GM19395 (cell line): Measurements from ENCODE around the gene GMDS.

Source experiments
- ATAC-seq: cut with Tn5 transposase; IDR thresholded peaks from one replicate; pipeline ENCODE4 v1.9.1; 2021; ENCODE audit warnings: mild to moderate bottlenecking, moderate library complexity; ENCODE audit not compliant: unreplicated experiment

GMDS gene

GRCh38 chr6:1584996-1585668 is 660.3 kb downstream of the GMDS start:
- ATAC-seq = no peak

DNA sequence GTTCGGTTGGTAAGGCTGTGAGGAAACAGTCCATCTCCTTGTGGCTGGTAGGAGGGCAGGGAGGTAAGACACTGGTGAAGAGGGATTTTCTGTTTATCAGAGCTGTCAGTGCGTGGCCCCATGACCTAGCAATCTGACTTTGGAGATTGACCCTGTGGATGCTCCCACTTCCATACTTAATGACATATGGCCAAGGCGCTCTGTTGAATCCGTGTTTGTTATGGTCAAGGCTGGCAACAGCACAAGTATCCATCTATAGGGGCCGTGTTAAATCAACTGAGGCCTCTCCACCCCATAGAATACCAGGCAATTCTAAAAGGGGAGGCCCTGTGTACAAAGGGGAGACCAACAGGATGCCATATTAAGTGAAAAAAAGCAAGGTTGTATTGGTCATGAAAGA is 661.3 kb downstream of the GMDS start:
- ATAC-seq = no peak

DNA sequence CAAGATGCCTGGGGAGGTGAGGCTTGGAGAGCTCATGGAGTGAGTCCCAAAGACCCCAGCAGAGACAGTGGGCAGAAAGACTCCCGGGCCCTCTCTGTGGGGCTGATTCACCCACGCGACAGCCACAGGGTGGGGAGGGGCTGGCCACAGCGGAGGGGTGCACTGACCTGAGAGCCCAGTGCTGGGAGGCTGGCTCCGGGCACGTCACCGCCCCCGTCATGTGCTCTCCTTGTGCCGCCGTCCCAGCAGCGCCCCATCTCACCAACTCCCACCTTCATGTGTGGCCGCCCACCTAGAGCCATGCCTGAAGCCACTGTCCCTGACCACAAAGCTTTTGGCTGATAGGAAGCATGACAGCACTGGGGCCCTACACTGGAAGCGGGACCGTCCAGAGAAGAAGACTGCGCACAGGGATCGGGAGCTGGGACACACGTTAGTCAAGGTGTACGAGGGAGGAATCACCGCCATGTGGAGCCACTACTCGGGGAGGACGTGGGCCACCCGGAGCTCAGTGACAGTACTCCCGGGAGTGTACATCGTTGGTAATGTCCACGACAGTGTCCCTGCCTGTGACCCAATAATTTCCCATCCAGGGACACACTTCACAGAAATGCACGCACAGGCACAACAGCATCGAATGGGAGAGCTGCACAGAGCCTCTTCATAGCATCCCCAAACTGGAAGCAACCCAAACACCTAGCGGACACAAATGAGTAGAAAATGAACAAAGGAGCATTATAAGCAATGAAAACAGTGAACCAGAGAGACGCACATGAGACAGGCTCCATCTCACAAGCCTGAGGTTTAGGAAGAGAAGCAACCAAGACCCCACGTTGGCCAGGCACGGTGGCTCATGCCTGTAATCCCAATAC is 664.0 kb downstream of the GMDS start:
- no peak for ATAC-seq

- ATAC-seq = no peak
Observed at GRCh38 chr6:1580585-1580984, 664.8 kb downstream of the GMDS start.

GRCh38 chr6:1580109-1580508 is 665.3 kb downstream of the GMDS start:
- no peak for ATAC-seq

DNA sequence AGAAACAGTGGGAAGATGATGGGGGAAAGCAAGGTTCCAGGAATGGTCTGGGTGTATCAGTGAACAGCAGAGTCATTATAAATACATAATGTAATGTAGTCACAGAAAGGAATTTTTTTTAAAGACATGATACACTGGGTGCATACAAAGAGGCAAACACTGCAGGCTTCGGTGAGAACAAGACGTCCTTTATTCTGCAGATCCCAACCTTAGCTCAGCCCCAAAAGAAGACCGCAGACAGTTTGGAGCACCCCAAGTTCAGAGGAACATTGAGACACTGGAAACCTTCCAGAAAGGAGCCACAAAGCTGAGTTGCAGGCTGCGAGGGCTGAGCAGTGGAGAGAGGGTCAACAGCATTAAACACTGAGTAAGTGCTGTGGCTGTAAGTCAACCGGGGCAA is 666.3 kb downstream of the GMDS start:
- ATAC-seq = no peak

DNA sequence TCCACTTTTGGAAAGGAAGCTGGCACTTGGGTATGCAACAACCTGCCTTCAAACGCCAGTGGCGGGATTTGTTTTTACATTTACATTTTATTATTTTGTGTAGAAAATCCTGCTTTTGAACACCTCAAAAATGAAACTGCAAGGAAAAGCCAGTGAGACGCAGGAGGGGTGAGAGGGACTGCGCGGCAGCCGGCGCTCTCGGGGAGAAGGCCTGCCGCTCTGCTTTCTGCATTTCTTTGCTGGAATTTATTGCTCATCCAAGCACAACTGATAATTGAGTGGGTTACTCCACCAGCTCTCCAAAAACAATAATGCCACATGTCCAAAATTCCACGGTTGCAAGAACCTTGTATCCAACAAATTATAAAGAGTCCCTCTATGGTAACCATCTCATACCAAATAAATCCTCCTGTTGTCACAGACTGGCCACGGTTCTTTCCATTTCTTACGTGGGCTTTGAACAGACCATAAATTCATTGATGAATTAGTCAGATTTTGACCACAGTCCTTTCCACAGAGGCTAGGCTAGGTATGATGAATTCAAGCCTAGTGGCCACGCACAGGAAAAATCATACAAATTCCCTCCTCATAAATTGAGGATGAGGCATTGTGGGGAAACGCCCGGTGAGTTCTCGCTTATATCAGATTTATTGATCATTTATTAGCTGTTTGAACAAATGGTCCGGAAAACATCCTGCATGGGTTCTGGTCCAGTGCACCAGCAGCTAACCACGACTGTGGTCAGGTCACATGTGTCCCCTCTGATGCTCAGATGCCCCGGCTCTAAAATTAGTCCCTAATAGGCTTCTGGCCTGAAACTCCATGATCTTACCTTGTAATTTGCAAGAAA is 667.3 kb downstream of the GMDS start:
- no peak for ATAC-seq

DNA sequence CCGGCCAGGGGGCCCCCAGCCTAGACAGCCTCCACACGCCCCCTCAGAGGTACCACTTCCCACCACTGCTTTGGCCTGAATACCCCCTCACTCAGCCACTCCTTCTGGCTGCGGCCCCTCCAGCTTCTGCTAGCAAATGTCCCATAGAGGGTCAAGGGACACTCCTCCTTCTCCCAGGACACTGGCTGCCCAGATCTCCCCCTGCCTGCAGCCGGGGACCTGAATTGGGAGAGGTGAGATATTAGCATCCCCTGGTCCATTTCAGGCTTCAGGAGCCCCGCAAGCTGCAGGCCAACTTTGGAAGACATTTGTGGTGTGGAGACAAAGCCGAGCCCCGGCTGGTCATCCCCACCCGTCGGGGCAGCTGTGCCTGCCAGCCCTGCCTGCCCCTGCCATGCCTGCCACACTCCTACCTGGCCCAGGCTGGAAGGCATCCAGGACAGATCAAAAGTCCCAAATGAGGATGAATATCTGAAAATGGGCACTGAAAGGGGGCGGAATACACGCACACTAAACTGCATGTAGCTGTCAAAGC is 668.2 kb downstream of the GMDS start:
- ATAC-seq = no peak

DNA sequence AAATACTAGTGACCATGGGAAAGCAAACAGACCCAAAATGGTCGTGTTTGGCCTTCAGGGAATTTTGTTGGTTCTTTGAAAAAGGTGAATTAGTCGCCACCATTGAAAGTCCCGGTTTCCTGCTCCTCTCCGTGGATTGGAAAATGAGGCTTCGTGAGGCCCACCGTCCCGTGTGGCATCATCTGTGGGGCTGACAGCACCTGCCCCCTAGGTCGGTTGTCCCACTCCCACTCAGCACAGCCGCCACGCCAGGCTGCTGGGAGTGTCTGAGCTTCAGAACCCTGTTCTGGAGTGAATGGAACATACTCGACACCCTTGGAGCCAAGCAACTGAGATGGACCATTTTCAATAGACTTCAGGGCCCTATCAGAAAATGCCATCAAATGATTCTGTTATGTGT is 668.7 kb downstream of the GMDS start:
- no peak for ATAC-seq

GRCh38 chr6:1576166-1576565 is 669.2 kb downstream of the GMDS start:
- ATAC-seq = no peak

- no peak for ATAC-seq
Observed at GRCh38 chr6:1575210-1576041, 670.0 kb downstream of the GMDS start.

- ATAC-seq = no peak
Observed at GRCh38 chr6:1574890-1575209, 670.6 kb downstream of the GMDS start.

DNA sequence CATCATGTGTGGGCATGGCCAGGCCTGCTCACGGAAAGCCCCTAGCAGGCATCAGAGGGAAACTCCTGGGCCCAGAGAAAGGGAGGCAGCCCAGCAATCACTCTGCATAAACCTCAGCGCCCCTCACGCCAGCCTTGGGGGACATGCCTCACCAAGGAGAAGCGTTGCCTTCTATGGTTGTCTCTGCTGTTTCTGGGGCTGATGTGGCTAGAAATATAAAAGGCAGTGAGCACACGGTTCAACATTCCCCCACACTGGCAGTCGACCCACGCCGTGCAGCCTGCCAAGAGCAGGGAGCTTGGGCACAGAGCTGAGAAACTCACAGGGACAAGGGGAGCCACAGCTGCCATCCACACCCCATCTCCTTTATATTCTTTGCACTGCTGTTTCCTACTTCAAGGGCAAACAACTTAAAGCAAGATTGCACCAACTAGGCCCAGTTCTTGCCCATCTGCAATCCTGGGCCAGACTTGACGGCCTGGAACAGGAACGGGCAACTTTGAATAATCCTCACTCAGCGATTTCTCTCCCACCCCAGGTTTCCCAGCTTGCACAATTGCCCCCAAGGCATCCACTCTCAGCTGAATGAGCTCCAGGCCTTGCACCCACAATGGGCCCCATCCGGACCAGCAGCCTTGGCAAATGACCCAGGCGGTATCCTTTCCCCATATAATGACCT is 671.2 kb downstream of the GMDS start:
- ATAC-seq = no peak
